Stimulated activated naive CD8-positive, alpha-beta T cell treated with anti-CD3 and anti-CD28 coated beads, Interleukin-15, amount 100 ng/mL, for 72 hours (primary cell): ENCODE measurements around the gene ATP2B2.

Experiments used
- ATAC-seq: fragments of 150-1000 bp; cut with Tn5 transposase; 2 replicates; pipeline ENCODE4 v1.10.0; 2021; ENCODE audit warnings: mild to moderate bottlenecking, moderate library complexity
- DNase-seq, 2 donors: peaks; one replicate each; pipeline ENCODE4 v3.0.0; 2021 to 2022
- H3K27ac Mint-ChIP-seq, 2 donors: one replicate each; pipeline ENCODE4 v1.8.0; 2022; ENCODE audit warnings: mild to moderate bottlenecking in 2 of 2, mixed read lengths in 2 of 2, moderate library complexity in 2 of 2
- H3K27me3 Mint-ChIP-seq: one replicate; pipeline ENCODE4 v1.8.0; 2022; ENCODE audit warnings: mixed read lengths
- H3K4me1 Mint-ChIP-seq: one replicate; pipeline ENCODE4 v1.8.0; 2022; ENCODE audit warnings: mild to moderate bottlenecking, mixed read lengths
- H3K4me3 Mint-ChIP-seq, 2 donors: one replicate each; pipeline ENCODE4 v1.8.0; 2022; ENCODE audit warnings: mild to moderate bottlenecking in 2 of 2, mixed read lengths in 2 of 2, moderate library complexity in 1 of 2
- H3K9me3 Mint-ChIP-seq, 2 donors: one replicate each; pipeline ENCODE4 v1.8.0; 2022; ENCODE audit warnings: mixed read lengths in 2 of 2

The ATP2B2 gene

GRCh38 chr3:10352146-10352911 lies 153.1 kb downstream of the ATP2B2 start:
- ATAC-seq (peak; percentile 13), DNase-seq (no peak)
- Mint-ChIP-seq H3K27me3 (peaks cover 34% of the 10 kb centered on the region), H3K4me3 (no peak overlapping the region), H3K9me3 (no peaks in the 10 kb centered on the region), H3K4me1 (no peaks in the 10 kb centered on the region), H3K27ac (peak overlapping the region in 1 of 2 donors; percentile 78)

- Mint-ChIP-seq H3K9me3 (no peaks in the 10 kb centered on the region), H3K4me1 (no peaks in the 10 kb centered on the region), H3K27me3 (peaks cover 34% of the 10 kb centered on the region), H3K4me3 (no peak overlapping the region), H3K27ac (no peak overlapping the region)
- no peak for DNase-seq
- no peak for ATAC-seq
These were observed 154.2 kb downstream of the ATP2B2 start for GRCh38 chr3:10351013-10351735.

DNA sequence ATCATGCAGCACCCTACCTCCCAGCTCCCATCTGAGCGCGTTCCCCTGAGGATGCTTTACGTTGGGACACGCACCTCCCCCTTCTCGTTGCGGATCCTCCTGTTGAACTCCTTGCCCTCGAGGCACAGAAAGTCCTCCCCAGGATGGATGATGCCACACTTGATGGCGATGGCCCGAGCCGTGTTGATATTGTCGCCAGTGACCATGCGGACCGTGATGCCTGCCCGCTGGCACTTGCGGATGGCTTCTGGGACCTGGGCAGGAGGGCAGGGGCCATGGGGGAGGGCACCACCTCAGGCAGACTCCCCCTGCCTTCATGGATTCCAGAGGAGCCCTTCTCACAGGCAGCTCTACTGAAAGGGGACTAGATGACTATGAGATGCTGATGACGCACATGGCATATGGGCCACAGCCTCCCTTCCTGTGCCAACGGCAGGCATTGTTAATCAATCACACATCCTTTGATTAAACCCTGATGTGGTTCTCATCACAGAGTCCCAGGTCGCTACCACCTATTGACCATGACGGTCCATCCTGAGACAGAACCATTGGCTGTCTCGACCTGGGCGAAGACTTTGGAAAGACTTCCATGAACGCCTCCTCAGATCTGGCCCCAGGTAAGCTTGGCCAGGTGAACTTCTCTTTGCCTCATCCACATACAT lies 154.9 kb downstream of the ATP2B2 start:
- H3K4me3 Mint-ChIP-seq = no peak overlapping the region
- DNase-seq = no peak
- H3K27me3 Mint-ChIP-seq = peaks cover 34% of the 10 kb centered on the region
- no peak for ATAC-seq
- H3K27ac Mint-ChIP-seq = no peak overlapping the region
- no peaks in the 10 kb centered on the region for H3K9me3 Mint-ChIP-seq
- no peaks in the 10 kb centered on the region for H3K4me1 Mint-ChIP-seq

- no peak for DNase-seq
- H3K4me1 Mint-ChIP-seq = no peaks in the 10 kb centered on the region
These were observed 155.6 kb downstream of the ATP2B2 start for GRCh38 chr3:10349801-10350200.

GRCh38 chr3:10348404-10348721 lies 157.0 kb downstream of the ATP2B2 start:
- H3K27me3 Mint-ChIP-seq = peaks cover 25% of the 10 kb centered on the region
- no peak overlapping the region for H3K4me3 Mint-ChIP-seq
- peaks cover 5% of the 10 kb centered on the region for H3K4me1 Mint-ChIP-seq
- ATAC-seq = no peak
- no peaks in the 10 kb centered on the region for H3K9me3 Mint-ChIP-seq
- H3K27ac Mint-ChIP-seq = no peak overlapping the region
- no peak for DNase-seq

More at GRCh38 chr3:10349801-10350200, 155.6 kb downstream of the ATP2B2 start:
- Mint-ChIP-seq H3K27ac (no peak overlapping the region), H3K4me3 (no peak overlapping the region), H3K9me3 (no peaks in the 10 kb centered on the region), H3K27me3 (peaks cover 30% of the 10 kb centered on the region)
- no peak for ATAC-seq

DNA sequence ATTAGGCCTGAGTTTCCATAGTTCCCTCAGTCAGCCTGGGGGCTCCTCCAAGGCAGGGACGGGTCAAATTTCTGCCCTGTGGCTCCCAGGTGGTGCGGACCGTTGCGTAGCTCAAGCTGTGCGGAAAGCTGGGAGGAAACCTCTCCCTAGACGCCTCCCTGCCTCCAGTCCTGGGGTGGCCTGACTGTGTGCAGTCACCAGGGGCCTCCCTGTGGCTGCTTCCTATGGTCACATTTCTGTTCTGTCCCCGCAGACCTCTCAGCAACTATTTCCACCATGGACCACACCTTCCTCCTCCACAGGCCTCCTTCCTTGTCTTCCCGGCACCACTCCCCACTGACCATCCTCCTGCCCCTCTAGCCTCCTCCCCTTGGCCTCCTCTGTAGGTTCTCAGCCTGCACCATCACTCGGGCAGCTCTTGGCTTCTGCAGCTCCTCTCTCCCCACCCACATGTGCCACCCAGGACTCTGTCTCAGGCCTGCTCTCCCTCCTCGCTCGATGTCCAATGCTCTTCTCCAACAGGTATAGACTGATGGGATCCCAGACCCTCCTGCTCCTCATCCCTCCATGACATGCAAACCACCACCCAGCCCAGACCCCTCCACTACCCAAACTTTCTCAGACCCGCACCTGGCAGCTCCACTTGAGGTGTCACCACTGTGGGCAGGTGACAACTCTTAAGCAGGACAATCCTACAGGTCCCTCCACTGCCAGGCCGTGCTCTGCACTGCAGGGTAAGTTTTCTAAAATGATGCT lies 157.6 kb downstream of the ATP2B2 start:
- ATAC-seq = no peak
- Mint-ChIP-seq H3K4me1 (peaks cover 5% of the 10 kb centered on the region), H3K27me3 (peaks cover 20% of the 10 kb centered on the region), H3K4me3 (no peak overlapping the region), H3K9me3 (no peaks in the 10 kb centered on the region), H3K27ac (peak overlapping the region in 1 of 2 donors; percentile 10)
- no peak for DNase-seq

- Mint-ChIP-seq H3K9me3 (no peaks in the 10 kb centered on the region), H3K27ac (no peak overlapping the region), H3K27me3 (peaks cover 10% of the 10 kb centered on the region), H3K4me1 (peaks cover 5% of the 10 kb centered on the region), H3K4me3 (no peak overlapping the region)
- ATAC-seq (no peak), DNase-seq (no peak)
These were observed 159.5 kb downstream of the ATP2B2 start for GRCh38 chr3:10345911-10346310.

DNA sequence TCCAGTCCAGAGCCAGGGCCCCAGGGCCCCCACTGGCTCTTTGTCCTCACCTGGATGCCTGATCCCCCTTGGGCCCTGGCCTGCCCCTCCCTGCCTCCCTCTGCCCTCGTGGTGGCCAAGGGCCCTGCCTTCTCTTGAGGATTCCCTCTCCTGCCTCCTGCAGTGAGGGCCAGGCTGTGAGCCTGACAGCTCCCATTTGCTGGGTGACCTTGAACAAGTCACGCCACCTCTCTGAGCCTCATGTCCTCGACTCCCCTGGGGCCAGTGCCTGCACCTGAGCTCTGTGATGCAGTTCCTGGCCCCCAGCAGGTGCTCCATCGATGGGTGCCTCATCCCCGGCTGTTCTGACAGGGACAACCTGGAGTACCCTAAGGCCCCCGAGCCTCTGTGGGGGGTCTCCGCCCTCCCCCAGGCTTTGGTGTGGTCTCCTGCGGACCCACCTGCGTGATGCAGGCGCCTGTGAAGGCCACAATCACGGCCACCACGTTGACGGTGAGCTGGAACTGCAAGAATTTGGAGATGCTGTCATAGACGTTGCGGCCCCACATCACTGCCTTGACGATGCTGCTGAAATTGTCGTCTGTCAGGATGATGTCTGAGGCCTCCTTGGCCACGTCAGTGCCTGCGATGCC lies 160.3 kb downstream of the ATP2B2 start:
- H3K4me3 Mint-ChIP-seq = no peak overlapping the region
- no peak overlapping the region for H3K27ac Mint-ChIP-seq
- DNase-seq (no peak), ATAC-seq (peak; percentile 8)
- peaks cover 5% of the 10 kb centered on the region for H3K4me1 Mint-ChIP-seq
- no peaks in the 10 kb centered on the region for H3K9me3 Mint-ChIP-seq
- H3K27me3 Mint-ChIP-seq = peaks cover 10% of the 10 kb centered on the region

DNA sequence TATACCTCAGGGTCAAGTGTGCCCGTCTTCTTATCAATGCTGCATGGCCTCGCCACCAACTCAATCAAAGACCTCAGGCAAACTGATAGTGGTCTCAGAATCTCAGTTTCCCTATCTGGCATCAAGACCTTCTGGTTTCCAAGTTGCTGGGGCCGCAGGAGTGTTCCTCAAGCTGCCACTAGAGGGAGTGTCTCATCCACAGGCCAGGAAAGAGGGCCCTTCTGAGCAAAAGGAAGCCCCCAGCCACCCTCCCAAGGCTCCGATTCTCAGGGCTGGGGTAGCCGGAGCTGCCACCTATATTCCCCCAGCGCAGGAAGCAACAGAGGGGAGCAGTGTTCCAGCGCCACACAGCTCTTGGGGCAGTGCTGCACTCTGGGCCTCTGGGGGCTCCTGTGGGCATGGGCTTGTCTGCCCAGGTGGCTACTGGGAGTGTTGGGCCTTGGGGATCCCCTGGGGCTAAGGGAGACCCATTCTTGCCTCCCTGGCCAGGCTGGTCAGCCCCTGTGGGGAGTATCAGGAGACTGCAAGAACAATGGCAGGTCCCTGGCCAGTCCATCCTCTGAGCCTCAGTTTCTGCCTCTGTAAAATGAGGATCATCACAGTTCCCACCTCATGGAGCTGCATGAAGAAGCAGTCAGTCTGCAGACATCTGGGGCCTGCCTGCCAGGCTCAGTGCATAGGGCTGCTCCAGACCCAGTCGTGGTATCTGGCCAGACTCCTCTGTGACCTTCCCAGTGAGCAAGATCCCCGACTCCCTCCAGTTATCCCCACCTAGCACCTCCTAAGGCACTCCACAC lies 161.0 kb downstream of the ATP2B2 start:
- no peak overlapping the region for H3K27ac Mint-ChIP-seq
- peaks cover 5% of the 10 kb centered on the region for H3K4me1 Mint-ChIP-seq
- no peak overlapping the region for H3K4me3 Mint-ChIP-seq

DNA sequence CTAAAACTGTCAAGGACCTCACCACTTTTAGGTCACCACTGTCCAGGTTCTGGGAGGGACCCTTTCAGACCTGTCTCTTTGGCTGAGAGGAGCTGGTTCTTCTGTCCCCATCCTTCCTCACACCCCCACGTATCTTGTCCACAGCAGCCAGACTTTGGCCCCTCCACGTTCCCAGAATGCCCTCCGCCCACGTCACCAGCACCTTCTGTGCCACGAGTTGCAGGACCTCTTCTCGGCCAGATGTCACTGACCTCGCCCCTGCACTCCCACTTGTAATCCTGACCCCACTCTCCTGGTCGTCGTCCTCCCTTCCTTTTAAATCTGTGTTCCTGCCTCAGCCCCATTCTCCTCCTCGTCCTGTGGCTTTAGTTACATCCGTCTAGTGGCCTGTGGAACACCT lies 161.9 kb downstream of the ATP2B2 start:
- peaks cover 5% of the 10 kb centered on the region for H3K4me1 Mint-ChIP-seq
- no peaks in the 10 kb centered on the region for H3K9me3 Mint-ChIP-seq
- H3K4me3 Mint-ChIP-seq = no peak overlapping the region
- ATAC-seq (no peak), DNase-seq (no peak)
- peaks cover 10% of the 10 kb centered on the region for H3K27me3 Mint-ChIP-seq
- no peak overlapping the region for H3K27ac Mint-ChIP-seq

More for the DNA sequence above, 161.0 kb downstream of the ATP2B2 start:
- Mint-ChIP-seq H3K9me3 (no peaks in the 10 kb centered on the region), H3K27me3 (peaks cover 10% of the 10 kb centered on the region)
- ATAC-seq (peak; percentile 37), DNase-seq (peak; percentile 56 to 59)

GRCh38 chr3:10342781-10343180 lies 162.6 kb downstream of the ATP2B2 start:
- H3K4me1 Mint-ChIP-seq = peaks cover 5% of the 10 kb centered on the region
- DNase-seq = no peak
- H3K9me3 Mint-ChIP-seq = no peaks in the 10 kb centered on the region
- no peak overlapping the region for H3K27ac Mint-ChIP-seq
- no peak for ATAC-seq
- H3K27me3 Mint-ChIP-seq = peaks cover 10% of the 10 kb centered on the region
- H3K4me3 Mint-ChIP-seq = no peak overlapping the region

DNA sequence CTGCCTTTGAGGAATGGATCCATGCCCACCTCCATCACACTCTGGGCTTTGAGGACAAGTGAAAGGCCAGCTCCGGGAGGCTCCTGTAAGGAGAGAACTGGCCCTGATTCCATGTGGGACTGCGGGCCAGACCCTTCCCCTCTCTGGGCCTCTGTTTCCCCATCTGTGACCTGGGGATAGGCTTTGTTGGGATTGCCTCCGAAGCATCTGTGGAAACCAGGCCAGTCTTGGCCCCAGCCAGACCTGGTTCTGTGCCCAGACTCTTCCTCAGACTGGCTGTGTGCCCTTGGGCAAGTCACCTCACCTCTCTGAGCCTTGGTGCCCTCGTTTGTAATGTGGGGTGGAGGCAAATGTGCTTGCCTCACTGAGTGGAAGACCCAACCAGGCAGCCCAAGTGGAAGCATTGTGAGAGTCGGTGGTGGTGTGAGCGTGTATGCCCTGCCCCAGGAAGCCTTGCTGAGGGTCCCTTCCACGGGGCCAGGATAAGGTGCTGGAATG lies 163.4 kb downstream of the ATP2B2 start:
- no peak overlapping the region for H3K4me3 Mint-ChIP-seq
- ATAC-seq (no peak), DNase-seq (no peak)
- H3K27ac Mint-ChIP-seq = peak overlapping the region in 1 of 2 donors; percentile 92
- H3K4me1 Mint-ChIP-seq = peaks cover 5% of the 10 kb centered on the region
- H3K9me3 Mint-ChIP-seq = no peaks in the 10 kb centered on the region
- H3K27me3 Mint-ChIP-seq = peaks cover 10% of the 10 kb centered on the region

DNA sequence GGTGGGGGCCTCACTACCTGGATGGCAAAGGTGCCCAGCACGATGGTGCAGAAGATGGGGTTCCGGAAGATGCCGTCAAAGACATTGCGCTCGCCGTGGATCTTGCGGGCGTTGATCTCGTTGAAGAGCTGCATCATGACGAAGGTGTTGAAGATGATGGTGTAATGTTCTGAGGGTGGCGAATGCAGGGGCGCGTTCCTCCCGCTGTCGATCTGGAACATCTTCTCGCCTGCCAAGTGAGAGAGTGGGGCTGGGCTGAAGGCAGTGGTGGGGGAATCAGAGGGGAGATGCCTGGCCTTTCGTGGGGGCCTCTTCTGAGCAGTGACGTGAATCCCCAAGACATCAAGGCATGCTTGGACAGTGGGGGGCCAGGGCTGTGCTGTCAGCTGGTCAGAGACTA lies 164.9 kb downstream of the ATP2B2 start:
- no peak for ATAC-seq
- Mint-ChIP-seq H3K27me3 (peaks cover 10% of the 10 kb centered on the region), H3K27ac (peak overlapping the region in 1 of 2 donors; percentile 65), H3K4me3 (no peak overlapping the region), H3K9me3 (no peaks in the 10 kb centered on the region), H3K4me1 (peaks cover 5% of the 10 kb centered on the region)
- no peak for DNase-seq

GRCh38 chr3:10340046-10340445 lies 165.3 kb downstream of the ATP2B2 start:
- no peaks in the 10 kb centered on the region for H3K9me3 Mint-ChIP-seq
- H3K27ac Mint-ChIP-seq = peak overlapping the region; percentile 9 to 65
- H3K27me3 Mint-ChIP-seq = peaks cover 10% of the 10 kb centered on the region
- H3K4me1 Mint-ChIP-seq = peaks cover 7% of the 10 kb centered on the region
- no peak for DNase-seq
- no peak for ATAC-seq
- no peak overlapping the region for H3K4me3 Mint-ChIP-seq
